SH-SY5Y (cell line): Measurements from ENCODE around the gene SMYD1.

Experiments used
- GATA2 ChIP-seq: IDR thresholded peaks from 2 replicates; pipeline ENCODE4 v1.6.1; 2011; ENCODE audit warnings: mild to moderate bottlenecking, low read depth, low read length
- GATA3 ChIP-seq: IDR thresholded peaks from 2 replicates; pipeline ENCODE4 v1.6.1; 2011; ENCODE audit warnings: low read depth, mild to moderate bottlenecking, low read length, moderate library complexity

DNA sequence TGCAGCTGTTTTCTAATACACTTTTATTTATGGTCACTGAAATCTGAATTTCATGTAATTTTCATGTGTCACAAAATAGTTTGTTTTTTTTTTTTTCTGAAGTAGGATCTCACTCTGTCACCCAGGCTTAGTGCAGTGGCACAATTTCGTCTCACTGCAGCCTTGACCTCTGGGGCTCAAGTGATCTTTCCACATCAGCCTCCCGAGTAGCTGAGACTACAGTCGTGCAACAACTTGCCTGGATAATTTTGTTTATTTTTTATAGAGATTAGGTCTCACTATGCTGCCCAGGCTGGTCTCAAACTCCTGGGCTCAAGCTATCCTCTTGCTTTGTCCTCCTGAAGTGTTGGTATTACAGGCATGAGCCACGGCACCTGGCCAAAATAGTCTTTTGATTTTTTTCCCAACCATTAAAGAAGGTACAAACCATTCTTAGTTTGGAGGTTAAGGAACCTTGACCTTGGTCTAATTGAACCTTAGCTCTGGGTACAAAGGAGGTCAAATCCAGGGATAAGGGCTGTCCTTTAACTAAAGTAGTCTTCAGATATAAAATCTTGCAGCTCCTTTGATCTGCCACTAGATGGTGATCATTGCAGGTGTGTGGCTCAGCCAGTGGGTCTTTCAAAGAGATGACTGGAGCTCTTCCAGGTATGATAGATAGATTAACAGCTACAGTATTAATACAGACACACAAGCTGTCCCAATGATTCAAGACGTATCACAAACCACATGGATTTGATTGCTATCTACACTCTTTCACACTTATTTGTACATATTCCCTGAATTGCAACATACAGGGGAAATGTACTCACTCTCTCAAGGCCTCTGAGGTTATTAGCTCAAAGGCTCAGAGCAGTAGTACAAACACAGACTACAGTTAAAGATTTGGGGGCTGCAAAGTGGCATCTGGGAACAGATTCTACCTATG, 7.4 kb upstream of the SMYD1 start:
- TF ChIP-seq GATA3, result no peak
- TF ChIP-seq GATA2, result no peak
